Activated effector memory CD4-positive, alpha-beta T cell treated with anti-CD3 and anti-CD28 coated beads, Interleukin-2, amount 50 U/mL, for 16 hours (primary cell): ENCODE data around the gene HTRA3.

Experiments used
- DNase-seq: peaks from one replicate; pipeline ENCODE4 v3.0.0-alpha.2; 2020

Gene HTRA3

GRCh38 chr4:8283161-8283560 is 13.6 kb downstream of the HTRA3 start:
- DNase-seq, result no peak

GRCh38 chr4:8283631-8284121 is 14.1 kb downstream of the HTRA3 start:
- no peak for DNase-seq

- DNase-seq, result no peak
These were observed 14.8 kb downstream of the HTRA3 start for GRCh38 chr4:8284391-8284790.

GRCh38 chr4:8285143-8285975 is 15.8 kb downstream of the HTRA3 start:
- no peak for DNase-seq

GRCh38 chr4:8285976-8286718 is 16.6 kb downstream of the HTRA3 start:
- no peak for DNase-seq

GRCh38 chr4:8286719-8287342 is 17.3 kb downstream of the HTRA3 start:
- no peak for DNase-seq

- no peak for DNase-seq
These were observed 18.1 kb downstream of the HTRA3 start for GRCh38 chr4:8287343-8288280.

GRCh38 chr4:8289151-8289750 is 19.7 kb downstream of the HTRA3 start:
- no peak for DNase-seq

- no peak for DNase-seq
These were observed 20.6 kb downstream of the HTRA3 start for GRCh38 chr4:8289956-8290700.

GRCh38 chr4:8290701-8290970 is 21.1 kb downstream of the HTRA3 start:
- no peak for DNase-seq

GRCh38 chr4:8291036-8291682 is 21.6 kb downstream of the HTRA3 start:
- no peak for DNase-seq

GRCh38 chr4:8291701-8292477 is 22.3 kb downstream of the HTRA3 start:
- DNase-seq, result no peak

- no peak for DNase-seq
These were observed 23.0 kb downstream of the HTRA3 start for GRCh38 chr4:8292478-8293107.

- no peak for DNase-seq
These were observed 23.8 kb downstream of the HTRA3 start for GRCh38 chr4:8293131-8293975.

GRCh38 chr4:8294036-8294435 is 24.5 kb downstream of the HTRA3 start:
- no peak for DNase-seq

GRCh38 chr4:8294775-8295174 is 25.2 kb downstream of the HTRA3 start:
- DNase-seq, result no peak

GRCh38 chr4:8295471-8295870 is 25.9 kb downstream of the HTRA3 start:
- no peak for DNase-seq

GRCh38 chr4:8296491-8296890 is 26.9 kb downstream of the HTRA3 start:
- DNase-seq, result peak; percentile 49

GRCh38 chr4:8297141-8297601 is 27.6 kb downstream of the HTRA3 start:
- DNase-seq, result peak; percentile 57
